ENCODE measurements around the gene COLEC11. TPM values are rescaled to one million over a fixed set of nuclear protein-coding genes. Genes with fewer than 3 reads are reported as not detected.

COLEC11 gene
- total RNA-seq, 1 donor from 2014 or later = 3.1 TPM

GRCh38 chr2:3679616-3680393 is 84.9 kb downstream of the COLEC11 start:
- intact Hi-C loops (cut with DNase I) = no loop called here
- no peak for DNase-seq (ENCODE audit: low spot score)

GRCh38 chr2:3680548-3681345 is 85.8 kb downstream of the COLEC11 start:
- intact Hi-C loops (cut with DNase I) = no loop called here
- DNase-seq (ENCODE audit: low spot score) = no peak

GRCh38 chr2:3681625-3682024 is 86.7 kb downstream of the COLEC11 start:
- no peak for DNase-seq (ENCODE audit: low spot score)
- intact Hi-C loops (cut with DNase I) = no loop called here

GRCh38 chr2:3682811-3683210 is 87.9 kb downstream of the COLEC11 start:
- DNase-seq (ENCODE audit: low spot score) = no peak
- intact Hi-C loops (cut with DNase I) = no loop called here

GRCh38 chr2:3683748-3684454 is 89.0 kb downstream of the COLEC11 start:
- intact Hi-C loops (cut with DNase I) = no loop called here
- no peak for DNase-seq (ENCODE audit: low spot score)

GRCh38 chr2:3689998-3690748 is 95.3 kb downstream of the COLEC11 start:
- intact Hi-C loops (cut with DNase I) = no loop called here
- no peak for DNase-seq (ENCODE audit: low spot score)

GRCh38 chr2:3692375-3692774 is 97.5 kb downstream of the COLEC11 start:
- intact Hi-C loops (cut with DNase I) = no loop called here
- no peak for DNase-seq (ENCODE audit: low spot score)

Other genes starting within 250 kb of the COLEC11 start
- 10.5 TPM for gene EIPR1, start 217.3 kb upstream of the COLEC11 start, total RNA-seq
- 67.5 TPM for gene TRAPPC12, start 215.4 kb upstream of the COLEC11 start, total RNA-seq
- gene ADI1, start 75.6 kb upstream of the COLEC11 start, total RNA-seq = 135 TPM
- gene RNASEH1, start 36.8 kb upstream of the COLEC11 start, total RNA-seq = 21.4 TPM
- gene RPS7, start 19.9 kb upstream of the COLEC11 start, total RNA-seq = 489 TPM
- gene ALLC, start 63.1 kb downstream of the COLEC11 start, total RNA-seq = not detected
- gene DCDC2C, start 108.5 kb downstream of the COLEC11 start, total RNA-seq = not detected

Data from cardiac septum (tissue), 1 donor.